Activated naive CD8-positive, alpha-beta T cell treated with anti-CD3 and anti-CD28 coated beads, Interleukin-2, amount 10 ng/mL, durations not matched to agents 7 days and 5 days (primary cell): ENCODE results near the gene TMEM132D. TPM values are rescaled to one million over a fixed set of nuclear protein-coding genes. Genes with fewer than 3 reads are reported as not detected.

ENCODE experiments used
- ATAC-seq: fragments of 150-1000 bp; cut with Tn5 transposase; one replicate; pipeline ENCODE4 v1.10.0; 2021; ENCODE audit warnings: low read depth, moderate library complexity
- POLR2A ChIA-PET: fragments of 350-600 bp; sonication (Branson Sonifier 250); formaldehyde crosslinking; loops from one replicate; lab custom pipeline; 2021; ENCODE audit warnings: antibody characterized with exemption; lab: Charles Lee
- DNase-seq: peaks from one replicate; pipeline ENCODE4 v3.0.0; 2021
- H3K27ac Mint-ChIP-seq: one replicate; pipeline ENCODE4 v1.8.0; 2022; ENCODE audit warnings: mild to moderate bottlenecking, mixed read lengths
- H3K27me3 Mint-ChIP-seq: one replicate; pipeline ENCODE4 v1.8.0; 2022; ENCODE audit warnings: mild to moderate bottlenecking, moderate library complexity, mixed read lengths
- H3K36me3 Mint-ChIP-seq: one replicate; pipeline ENCODE4 v1.8.0; 2021; ENCODE audit warnings: mild to moderate bottlenecking, mixed read lengths
- H3K4me1 Mint-ChIP-seq: one replicate; pipeline ENCODE4 v1.8.0; 2021; ENCODE audit warnings: mixed read lengths
- H3K4me3 Mint-ChIP-seq: one replicate; pipeline ENCODE4 v1.8.0; 2022; ENCODE audit warnings: mild to moderate bottlenecking, moderate library complexity, mixed read lengths
- H3K9me3 Mint-ChIP-seq: one replicate; pipeline ENCODE4 v1.8.0; 2021; ENCODE audit warnings: mixed read lengths
- total RNA-seq, 2 experiments: library from RNA; stranded (reverse); gene quantifications; one replicate each; pipeline ENCODE4 v1.2.3, GENCODE V29; 2021

TMEM132D gene
- total RNA-seq, 2 experiments from 2014 or later = not detected

DNA sequence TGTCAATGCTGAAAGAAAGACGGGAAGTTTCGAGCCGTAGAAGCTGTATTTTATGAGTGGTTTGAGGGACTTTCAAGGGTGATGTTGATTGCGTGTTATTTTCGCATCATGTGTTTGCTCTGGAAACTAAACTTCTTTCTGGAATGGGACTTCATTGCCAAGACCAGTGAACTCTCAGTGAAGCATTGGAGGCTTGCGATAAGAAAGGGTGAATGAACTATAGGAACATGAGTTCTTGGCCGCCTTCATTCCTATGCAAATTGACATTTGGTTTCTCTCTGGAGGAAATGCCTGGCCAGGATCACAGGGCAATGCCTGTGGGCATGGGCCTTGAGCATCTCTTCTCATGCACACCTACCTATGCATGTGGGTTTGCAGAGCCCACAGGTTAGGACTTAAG is 677.8 kb downstream of the TMEM132D start:
- peaks cover 5% of the 10 kb centered on the region for H3K9me3 Mint-ChIP-seq
- ATAC-seq = no peak
- H3K27ac Mint-ChIP-seq = no peak overlapping the region
- H3K27me3 Mint-ChIP-seq = no peaks in the 10 kb centered on the region
- no peak for DNase-seq
- H3K4me1 Mint-ChIP-seq = no peaks in the 10 kb centered on the region
- POLR2A ChIA-PET = no interaction called here
- H3K36me3 Mint-ChIP-seq = no peaks in the 10 kb centered on the region
- no peak overlapping the region for H3K4me3 Mint-ChIP-seq

DNA sequence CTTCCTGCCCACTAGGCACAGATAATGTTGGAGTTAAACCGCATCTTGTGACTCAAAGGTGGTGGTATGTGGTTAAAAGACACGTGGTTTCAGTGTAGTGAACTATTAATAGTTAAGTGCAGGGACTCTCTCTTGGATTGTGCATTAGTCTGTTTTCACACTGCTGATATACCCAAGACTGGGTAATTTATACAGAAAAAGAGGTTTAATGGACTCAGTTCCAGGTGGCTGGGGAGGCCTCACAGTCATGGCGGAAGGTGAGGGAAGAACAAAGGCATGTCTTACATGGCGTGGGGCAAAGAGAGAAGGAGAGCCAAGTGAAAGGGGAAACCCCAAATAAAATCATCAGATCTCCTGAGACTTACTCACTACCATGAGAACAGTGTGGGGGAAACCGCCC is 688.3 kb downstream of the TMEM132D start:
- Mint-ChIP-seq H3K27ac (no peak overlapping the region), H3K36me3 (no peaks in the 10 kb centered on the region), H3K9me3 (peaks cover 11% of the 10 kb centered on the region), H3K4me3 (no peak overlapping the region), H3K4me1 (no peaks in the 10 kb centered on the region), H3K27me3 (no peaks in the 10 kb centered on the region)
- POLR2A ChIA-PET = no interaction called here
- ATAC-seq = no peak
- DNase-seq = no peak

DNA sequence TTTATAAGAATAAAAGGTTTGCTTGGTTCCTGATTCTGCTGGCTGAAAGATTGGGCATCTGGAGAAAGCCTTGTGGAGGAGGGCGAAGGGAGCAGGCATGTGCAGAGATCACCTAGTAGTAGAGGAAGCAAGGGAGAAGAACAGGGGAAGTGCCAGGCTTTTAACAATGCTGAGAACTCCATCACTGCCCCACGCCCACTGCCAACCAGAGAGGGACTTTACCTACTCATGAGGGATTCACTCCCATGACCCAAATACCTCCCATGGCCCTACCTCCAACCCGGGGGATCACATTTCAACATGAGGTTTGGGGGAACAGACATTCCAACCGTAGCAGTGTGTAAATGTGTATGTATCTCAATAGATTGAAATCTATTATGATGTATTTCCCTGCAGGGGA is 690.3 kb downstream of the TMEM132D start:
- Mint-ChIP-seq H3K4me1 (no peaks in the 10 kb centered on the region), H3K4me3 (no peak overlapping the region), H3K36me3 (no peaks in the 10 kb centered on the region), H3K27ac (no peak overlapping the region), H3K27me3 (no peaks in the 10 kb centered on the region), H3K9me3 (peaks cover 9% of the 10 kb centered on the region)
- DNase-seq = no peak
- POLR2A ChIA-PET = no interaction called here
- ATAC-seq = no peak

DNA sequence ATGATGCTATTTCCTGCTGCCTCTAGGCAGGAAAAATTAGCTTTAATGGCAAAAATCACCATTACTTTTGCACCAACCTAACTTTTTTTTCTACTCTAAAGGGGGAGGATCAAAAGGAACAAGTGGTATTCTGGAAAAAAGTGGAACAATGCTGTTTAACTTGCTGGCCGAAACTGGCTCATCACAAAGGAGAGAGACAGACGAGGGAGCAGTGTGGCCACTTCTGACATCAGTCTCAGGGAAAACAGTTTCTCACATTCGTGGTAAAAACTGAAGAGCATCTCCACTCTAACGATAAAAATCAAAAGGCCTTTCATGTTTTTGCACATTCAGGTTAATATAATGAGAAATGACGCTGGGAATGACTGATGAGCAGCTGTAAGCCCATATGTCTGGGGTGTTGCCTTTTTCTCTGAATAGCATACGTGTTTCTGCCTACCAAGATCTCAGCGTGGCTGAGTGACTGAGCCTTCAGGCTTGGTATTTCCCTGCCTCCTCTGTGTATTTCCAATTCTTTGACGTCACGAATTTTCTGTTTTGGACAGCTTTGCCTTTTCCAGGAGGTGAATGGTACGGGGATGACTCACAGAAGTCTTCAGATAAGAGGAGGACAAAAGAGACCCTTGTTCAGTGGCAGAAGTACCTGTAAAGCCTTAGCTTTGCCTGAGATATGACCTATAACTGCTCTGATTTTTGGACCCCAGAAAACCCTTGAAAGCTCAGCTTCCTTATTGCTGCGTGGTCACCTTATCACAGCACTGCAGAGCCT is 691.8 kb downstream of the TMEM132D start:
- Mint-ChIP-seq H3K27ac (no peak overlapping the region), H3K27me3 (no peaks in the 10 kb centered on the region), H3K9me3 (peaks cover 8% of the 10 kb centered on the region), H3K36me3 (no peaks in the 10 kb centered on the region), H3K4me1 (no peaks in the 10 kb centered on the region), H3K4me3 (no peak overlapping the region)
- DNase-seq = no peak
- POLR2A ChIA-PET = no interaction called here
- ATAC-seq = no peak

DNA sequence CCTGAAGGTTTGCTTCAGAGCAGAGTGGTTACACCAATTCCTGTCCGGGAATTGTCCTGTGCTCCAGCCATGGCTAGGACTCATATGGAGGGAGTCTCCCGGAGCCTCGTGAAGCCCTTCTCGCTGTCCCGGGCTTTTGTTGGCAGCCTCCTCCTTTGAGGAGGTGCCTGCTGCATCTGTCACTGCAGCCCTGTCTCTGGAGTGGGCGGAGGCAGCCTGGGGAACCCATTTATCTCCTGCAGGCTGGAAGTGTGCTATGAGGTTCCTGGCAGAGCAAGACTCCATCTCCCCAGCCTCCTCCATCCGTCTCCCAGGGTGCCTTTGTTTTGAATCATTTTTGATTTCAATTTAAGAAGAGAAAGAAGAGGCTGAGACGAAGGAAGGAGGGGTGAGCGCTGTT is 695.3 kb downstream of the TMEM132D start:
- no peaks in the 10 kb centered on the region for H3K27me3 Mint-ChIP-seq

DNA sequence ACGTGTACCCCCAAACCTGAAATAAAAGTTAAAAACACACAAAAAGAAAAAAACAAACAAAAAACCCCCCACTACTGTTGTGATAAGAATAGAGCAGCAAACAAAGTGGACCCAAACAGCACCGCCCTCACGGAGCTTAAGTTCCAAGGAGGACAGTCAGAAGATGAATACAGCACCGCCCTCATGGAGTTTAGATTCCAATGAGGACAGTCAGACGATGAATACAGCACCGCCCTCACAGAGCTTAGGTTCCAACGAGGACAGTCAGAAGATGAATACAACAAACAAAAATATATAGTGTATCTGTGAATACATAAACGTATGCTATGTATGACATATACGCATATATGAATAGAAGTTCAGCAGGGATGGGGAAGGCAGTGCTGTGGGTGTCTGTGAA is 696.7 kb downstream of the TMEM132D start:
- no peaks in the 10 kb centered on the region for H3K4me1 Mint-ChIP-seq
- no peaks in the 10 kb centered on the region for H3K36me3 Mint-ChIP-seq
- no peaks in the 10 kb centered on the region for H3K9me3 Mint-ChIP-seq
- H3K27ac Mint-ChIP-seq = no peak overlapping the region
- ATAC-seq (no peak), DNase-seq (no peak)
- POLR2A ChIA-PET = no interaction called here
- H3K4me3 Mint-ChIP-seq = no peak overlapping the region
- no peaks in the 10 kb centered on the region for H3K27me3 Mint-ChIP-seq

More for the DNA sequence above, 695.3 kb downstream of the TMEM132D start:
- POLR2A ChIA-PET = no interaction called here
- peaks cover 2% of the 10 kb centered on the region for H3K9me3 Mint-ChIP-seq
- no peak for ATAC-seq
- H3K27ac Mint-ChIP-seq = no peak overlapping the region
- H3K36me3 Mint-ChIP-seq = no peaks in the 10 kb centered on the region
- H3K4me3 Mint-ChIP-seq = no peak overlapping the region
- H3K4me1 Mint-ChIP-seq = no peaks in the 10 kb centered on the region
- no peak for DNase-seq

DNA sequence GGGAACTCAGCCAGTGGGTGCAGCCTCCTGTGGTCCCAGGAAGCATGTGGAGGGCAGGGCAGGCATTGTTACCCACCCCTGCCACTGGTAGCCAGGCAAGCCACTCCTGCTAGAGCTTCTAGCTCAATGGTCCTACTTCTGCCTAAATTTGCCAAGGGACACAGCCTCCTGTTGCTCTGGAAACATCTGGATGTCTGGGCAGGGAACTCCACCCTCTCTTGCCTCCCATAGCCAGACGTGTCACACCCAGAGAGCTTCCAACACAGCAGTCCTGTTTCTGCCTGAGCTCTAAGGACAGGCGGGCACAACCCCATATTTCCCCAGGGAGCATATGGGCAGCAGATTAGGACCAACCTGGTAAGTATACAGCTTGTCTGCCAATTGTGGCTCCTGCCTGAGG is 700.4 kb downstream of the TMEM132D start:
- H3K4me3 Mint-ChIP-seq = no peak overlapping the region
- H3K27me3 Mint-ChIP-seq = no peaks in the 10 kb centered on the region
- H3K27ac Mint-ChIP-seq = no peak overlapping the region
- H3K9me3 Mint-ChIP-seq = peaks cover 4% of the 10 kb centered on the region
- H3K4me1 Mint-ChIP-seq = no peaks in the 10 kb centered on the region
- DNase-seq (no peak), ATAC-seq (no peak)
- POLR2A ChIA-PET = no interaction called here
- H3K36me3 Mint-ChIP-seq = no peaks in the 10 kb centered on the region

DNA sequence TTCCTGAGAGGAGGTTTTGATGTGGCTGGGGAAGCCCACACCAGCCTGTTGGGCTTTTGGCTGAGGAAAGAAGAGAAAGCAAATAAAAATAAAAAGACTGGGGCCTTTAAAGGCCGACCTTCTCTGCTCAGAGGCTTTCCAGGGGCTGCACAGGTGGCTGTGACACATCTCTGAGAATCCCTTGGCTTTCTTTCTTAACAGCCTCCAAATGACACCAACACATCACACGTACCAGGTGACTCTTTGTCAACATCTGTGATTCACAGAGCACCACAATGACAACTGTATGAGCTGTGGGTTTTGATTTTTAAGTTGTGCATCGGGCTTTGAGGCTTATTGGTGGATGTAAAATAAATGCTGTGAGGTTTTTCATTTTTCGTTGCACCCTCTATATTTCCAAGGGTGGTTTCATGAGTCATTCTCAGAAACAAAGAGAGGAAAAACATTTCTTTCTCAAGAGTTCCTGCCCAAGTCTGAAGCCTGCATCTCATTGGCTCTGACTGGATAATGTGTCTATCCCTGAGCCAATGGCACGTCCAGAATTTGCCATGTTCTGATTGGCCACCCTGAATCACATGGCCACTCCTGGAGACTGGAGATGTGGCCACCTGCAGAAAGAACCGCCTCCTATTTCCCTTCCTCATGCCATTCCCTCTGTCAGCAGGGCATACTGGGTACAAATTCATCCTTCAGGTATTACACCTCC is 701.6 kb downstream of the TMEM132D start:
- no peak for DNase-seq
- peaks cover 4% of the 10 kb centered on the region for H3K9me3 Mint-ChIP-seq
- H3K4me1 Mint-ChIP-seq = no peaks in the 10 kb centered on the region
- POLR2A ChIA-PET = no interaction called here
- no peaks in the 10 kb centered on the region for H3K27me3 Mint-ChIP-seq
- H3K36me3 Mint-ChIP-seq = no peaks in the 10 kb centered on the region
- no peak overlapping the region for H3K27ac Mint-ChIP-seq
- no peak overlapping the region for H3K4me3 Mint-ChIP-seq
- no peak for ATAC-seq

DNA sequence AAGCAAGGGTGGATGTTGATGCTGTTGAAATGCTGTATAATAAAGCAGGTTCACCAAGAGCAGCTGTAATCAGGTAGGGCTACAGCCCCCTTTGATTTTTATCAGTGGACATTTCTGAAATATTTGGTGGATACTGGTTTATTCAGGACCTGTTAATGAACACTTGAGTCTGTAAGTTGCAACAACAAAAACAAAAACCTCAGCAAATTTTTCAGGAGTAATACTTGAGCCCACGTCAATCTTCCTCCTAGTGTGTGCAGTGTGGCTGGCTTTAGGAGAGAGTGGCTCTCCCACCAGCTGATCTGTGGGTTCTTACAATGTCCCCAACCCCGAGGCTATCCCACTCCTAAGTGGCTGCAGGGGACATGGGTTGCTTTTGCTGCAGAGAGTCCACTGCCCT is 702.8 kb downstream of the TMEM132D start:
- Mint-ChIP-seq H3K36me3 (no peaks in the 10 kb centered on the region), H3K4me3 (no peak overlapping the region), H3K27ac (no peak overlapping the region), H3K4me1 (no peaks in the 10 kb centered on the region), H3K27me3 (no peaks in the 10 kb centered on the region), H3K9me3 (peaks cover 4% of the 10 kb centered on the region)
- DNase-seq (no peak), ATAC-seq (no peak)
- POLR2A ChIA-PET = no interaction called here

DNA sequence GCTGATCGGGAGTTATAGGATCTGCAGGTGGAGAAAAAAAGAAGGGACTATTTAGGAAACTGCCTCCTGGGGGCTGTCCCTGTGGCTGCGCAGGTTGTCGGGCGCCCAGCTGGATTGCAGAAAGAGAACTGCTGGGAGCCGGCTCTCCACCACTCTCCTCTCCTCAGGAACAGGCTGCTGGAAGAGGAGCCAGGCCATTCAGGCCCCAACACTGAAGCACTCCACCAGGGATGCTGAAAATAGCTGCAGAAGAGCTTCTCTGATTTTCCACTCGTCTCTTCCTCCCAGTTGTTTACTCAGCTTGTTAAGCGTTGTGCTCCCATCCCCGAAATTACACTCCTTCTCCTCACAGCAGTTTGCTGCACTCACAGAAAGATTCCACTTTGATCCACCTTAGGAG is 703.2 kb downstream of the TMEM132D start:
- ATAC-seq (no peak), DNase-seq (no peak)
- POLR2A ChIA-PET = no interaction called here
- Mint-ChIP-seq H3K36me3 (no peaks in the 10 kb centered on the region), H3K9me3 (peaks cover 4% of the 10 kb centered on the region), H3K27me3 (no peaks in the 10 kb centered on the region), H3K4me3 (no peak overlapping the region), H3K27ac (no peak overlapping the region), H3K4me1 (no peaks in the 10 kb centered on the region)

DNA sequence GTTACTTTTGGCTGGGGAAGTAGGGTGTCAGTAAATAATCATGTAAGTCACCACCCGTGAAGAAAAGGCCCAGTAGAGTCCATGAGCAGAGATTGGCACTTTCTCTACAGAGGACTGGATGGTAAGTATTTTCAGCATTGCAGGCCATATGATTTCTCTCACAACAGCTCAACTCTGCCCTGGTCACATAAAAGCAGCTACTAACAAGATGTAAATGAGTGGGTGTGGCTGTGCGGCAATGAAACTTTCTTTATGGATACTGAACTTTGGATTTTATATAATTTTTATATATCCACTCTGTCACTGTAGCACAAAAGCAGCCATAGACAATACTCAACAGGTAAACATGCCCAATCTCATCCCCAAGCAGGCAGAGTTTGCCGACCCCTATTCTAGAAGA is 706.9 kb downstream of the TMEM132D start:
- no peaks in the 10 kb centered on the region for H3K27me3 Mint-ChIP-seq
- ATAC-seq = no peak
- H3K27ac Mint-ChIP-seq = no peak overlapping the region
- H3K36me3 Mint-ChIP-seq = no peaks in the 10 kb centered on the region
- POLR2A ChIA-PET = no interaction called here
- no peak overlapping the region for H3K4me3 Mint-ChIP-seq
- H3K9me3 Mint-ChIP-seq = peaks cover 7% of the 10 kb centered on the region
- DNase-seq = no peak
- no peaks in the 10 kb centered on the region for H3K4me1 Mint-ChIP-seq

DNA sequence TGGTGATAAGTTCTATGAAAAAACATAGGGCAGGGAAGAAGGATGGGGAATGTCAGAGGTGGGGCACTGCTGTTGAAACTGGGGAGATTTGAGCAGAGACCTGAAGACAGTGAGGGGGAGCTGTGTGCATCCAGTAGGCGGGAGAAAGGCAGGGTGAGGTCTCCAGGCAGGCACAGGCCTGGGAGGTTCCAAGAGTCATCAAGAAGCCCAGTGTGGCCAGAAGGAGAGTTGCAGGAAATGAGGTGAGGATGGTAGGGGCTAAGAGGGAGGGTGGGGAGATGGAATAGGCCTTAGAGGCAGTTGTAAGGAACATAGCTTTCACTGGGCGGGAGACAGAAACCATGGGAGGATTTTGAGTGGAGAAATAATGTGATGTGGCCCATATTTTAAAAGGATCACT is 708.7 kb downstream of the TMEM132D start:
- Mint-ChIP-seq H3K27ac (no peak overlapping the region), H3K27me3 (no peaks in the 10 kb centered on the region), H3K36me3 (no peaks in the 10 kb centered on the region), H3K4me3 (no peak overlapping the region), H3K4me1 (no peaks in the 10 kb centered on the region), H3K9me3 (peaks cover 7% of the 10 kb centered on the region)
- POLR2A ChIA-PET = no interaction called here
- DNase-seq (no peak), ATAC-seq (no peak)

DNA sequence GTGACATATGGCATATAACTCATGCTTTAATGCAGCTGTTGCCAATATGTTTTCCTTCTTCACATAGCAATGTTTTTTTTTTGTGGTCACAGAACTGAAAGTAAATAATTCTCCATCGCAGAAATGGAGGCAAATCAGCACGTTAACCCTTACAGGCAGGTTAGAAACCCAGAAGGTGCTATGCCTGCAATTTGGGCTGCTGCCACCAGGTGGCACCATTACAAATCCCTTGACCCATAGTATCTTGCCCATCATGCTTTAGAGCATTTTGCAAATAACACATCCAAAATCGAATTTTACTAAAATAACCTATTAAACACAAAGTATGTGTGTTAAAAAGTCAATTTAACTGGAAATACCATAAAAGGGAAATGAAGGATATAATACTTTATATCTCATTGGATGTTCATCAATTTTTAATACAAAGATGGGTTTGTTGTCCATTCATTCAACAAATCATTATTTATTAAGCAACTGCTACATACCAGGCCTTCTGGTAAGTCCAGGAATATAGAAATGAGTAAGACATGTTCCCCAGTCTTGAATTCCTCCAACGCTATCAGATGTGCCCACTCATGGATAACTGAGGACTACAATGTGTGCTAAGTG is 710.5 kb downstream of the TMEM132D start:
- ATAC-seq (no peak), DNase-seq (no peak)
- no peaks in the 10 kb centered on the region for H3K36me3 Mint-ChIP-seq
- H3K27ac Mint-ChIP-seq = no peak overlapping the region
- no peaks in the 10 kb centered on the region for H3K27me3 Mint-ChIP-seq
- H3K4me1 Mint-ChIP-seq = no peaks in the 10 kb centered on the region
- H3K9me3 Mint-ChIP-seq = peaks cover 6% of the 10 kb centered on the region
- no peak overlapping the region for H3K4me3 Mint-ChIP-seq
- POLR2A ChIA-PET = no interaction called here

DNA sequence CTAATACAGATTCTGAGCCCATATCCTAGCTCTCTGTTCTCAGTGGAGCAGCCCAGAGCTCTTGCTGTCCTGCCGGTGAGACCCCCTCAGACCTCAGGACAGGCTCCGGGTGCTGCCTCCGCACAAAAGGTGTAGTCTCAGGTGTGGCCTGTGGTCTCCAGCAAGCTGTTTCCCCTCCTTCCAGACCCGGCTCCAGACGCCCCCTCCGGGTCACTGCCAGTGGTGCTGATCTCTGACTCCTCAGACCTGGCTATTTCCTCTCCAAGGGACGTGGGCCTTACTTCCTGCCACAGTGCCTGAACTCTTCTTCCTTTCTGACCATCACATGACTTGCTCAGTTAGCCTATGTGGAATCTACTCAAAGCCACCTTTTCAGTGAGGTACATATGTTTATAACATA is 713.0 kb downstream of the TMEM132D start:
- no peak for DNase-seq
- Mint-ChIP-seq H3K36me3 (no peaks in the 10 kb centered on the region), H3K27me3 (no peaks in the 10 kb centered on the region), H3K9me3 (peaks cover 6% of the 10 kb centered on the region), H3K27ac (no peak overlapping the region), H3K4me3 (no peak overlapping the region), H3K4me1 (no peaks in the 10 kb centered on the region)
- ATAC-seq = no peak
- POLR2A ChIA-PET = no interaction called here
